Midbrain (tissue), 1 donor: Measurements from ENCODE around the gene STK11IP.

Experiments used
- DNase-seq: peaks from one replicate; lab custom pipeline; 2025; lab: John Stamatoyannopoulos, UW

Gene STK11IP

DNA sequence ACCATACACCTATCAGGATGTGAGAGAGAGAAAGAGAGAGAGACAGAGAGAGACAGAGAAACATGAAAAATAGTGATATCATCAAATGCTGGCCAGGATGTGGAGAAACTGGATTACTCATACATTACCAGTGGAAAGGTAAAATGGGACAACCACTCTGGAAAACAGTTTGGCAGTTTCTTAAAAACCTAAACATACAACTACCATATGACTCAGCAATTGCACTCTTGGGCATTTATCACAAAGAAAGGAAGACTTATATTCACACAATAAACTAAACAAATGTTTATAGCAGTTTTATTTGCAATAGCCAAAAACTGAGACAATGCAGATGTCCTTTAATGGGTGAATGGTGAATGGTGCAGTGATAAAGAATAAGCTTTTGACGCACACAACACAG lies 58.9 kb downstream of the STK11IP start:
- no peak for DNase-seq

DNA sequence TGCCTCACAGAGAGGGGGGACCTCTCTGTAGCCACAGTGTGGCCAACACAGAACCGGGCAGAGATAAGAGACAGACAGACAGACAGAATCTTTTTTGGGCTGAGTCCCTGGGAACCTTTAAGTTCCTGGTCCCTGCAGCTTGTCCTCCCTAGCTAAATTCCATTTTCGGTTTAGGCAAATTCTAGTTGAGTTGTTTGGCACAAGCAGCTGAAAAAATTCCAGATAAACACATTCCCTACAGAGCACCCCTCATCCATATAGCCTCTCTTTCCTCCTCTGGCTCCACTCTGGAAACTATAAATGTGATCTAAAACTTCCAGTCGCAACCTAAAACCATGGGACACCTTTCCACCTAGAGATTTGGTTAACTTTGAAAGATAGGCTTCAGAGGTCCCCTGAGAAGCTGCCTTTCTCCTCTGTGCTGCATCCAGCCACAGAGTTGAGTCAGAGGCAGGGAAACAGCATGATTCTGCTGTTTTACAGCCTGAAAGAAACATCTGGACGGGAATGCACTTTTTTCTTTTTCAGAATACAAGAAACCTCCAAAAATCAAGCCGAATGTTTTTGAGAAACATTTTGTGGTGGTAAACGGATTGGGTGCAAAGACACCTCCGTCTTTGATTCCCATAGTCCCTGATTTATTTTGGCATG lies 60.7 kb downstream of the STK11IP start:
- no peak for DNase-seq

DNA sequence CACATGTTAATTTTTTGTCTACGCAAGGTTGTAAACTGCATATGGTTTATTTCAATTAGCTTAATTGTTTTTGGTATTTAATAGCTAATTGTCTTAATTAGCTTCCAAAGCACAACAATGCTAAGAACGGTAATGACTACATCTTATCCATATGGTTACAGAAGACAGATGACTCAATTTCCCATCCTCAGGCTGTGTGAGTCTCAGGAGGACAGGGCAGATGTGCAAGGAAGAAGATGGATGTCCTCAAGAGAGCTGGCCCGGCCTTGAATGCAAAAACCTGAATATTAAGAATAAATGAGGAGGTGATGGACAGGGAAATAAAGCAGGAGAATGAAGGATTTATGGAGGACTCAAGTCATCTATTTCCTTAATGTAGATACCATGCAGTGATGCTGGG lies 61.2 kb downstream of the STK11IP start:
- no peak for DNase-seq

- no peak for DNase-seq
These were observed 63.7 kb downstream of the STK11IP start for GRCh38 chr2:219661197-219661954.

GRCh38 chr2:219661955-219662395 lies 64.3 kb downstream of the STK11IP start:
- no peak for DNase-seq

GRCh38 chr2:219662566-219662965 lies 64.9 kb downstream of the STK11IP start:
- no peak for DNase-seq

- DNase-seq: no peak
These were observed 65.6 kb downstream of the STK11IP start for GRCh38 chr2:219663116-219663762.

DNA sequence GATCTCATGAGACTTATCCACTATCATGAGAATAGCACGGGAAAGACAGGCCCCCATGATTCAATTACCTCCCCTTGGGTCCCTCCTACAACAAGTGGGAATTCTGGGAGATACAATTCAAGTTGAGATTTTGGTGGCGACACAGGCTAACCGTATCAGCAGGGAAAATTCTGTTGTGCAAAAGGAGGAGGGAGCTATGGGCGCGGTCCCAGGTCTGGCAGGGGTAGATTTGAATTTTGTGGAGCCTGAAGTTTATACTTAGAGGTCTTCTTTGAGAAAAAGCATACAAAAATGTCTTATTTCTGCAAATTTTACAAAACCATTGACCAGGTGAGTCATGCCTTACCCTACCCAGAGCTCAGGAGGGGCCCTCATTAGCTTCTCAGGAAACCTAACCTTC lies 66.4 kb downstream of the STK11IP start:
- DNase-seq: no peak

- no peak for DNase-seq
These were observed 67.3 kb downstream of the STK11IP start for GRCh38 chr2:219664944-219665343.

GRCh38 chr2:219665926-219666325 lies 68.3 kb downstream of the STK11IP start:
- DNase-seq: no peak
